Measurements from ENCODE around the gene VIT. TPM values are rescaled to one million over a fixed set of nuclear protein-coding genes. Genes with fewer than 3 reads are reported as not detected.

The VIT gene, protein sequence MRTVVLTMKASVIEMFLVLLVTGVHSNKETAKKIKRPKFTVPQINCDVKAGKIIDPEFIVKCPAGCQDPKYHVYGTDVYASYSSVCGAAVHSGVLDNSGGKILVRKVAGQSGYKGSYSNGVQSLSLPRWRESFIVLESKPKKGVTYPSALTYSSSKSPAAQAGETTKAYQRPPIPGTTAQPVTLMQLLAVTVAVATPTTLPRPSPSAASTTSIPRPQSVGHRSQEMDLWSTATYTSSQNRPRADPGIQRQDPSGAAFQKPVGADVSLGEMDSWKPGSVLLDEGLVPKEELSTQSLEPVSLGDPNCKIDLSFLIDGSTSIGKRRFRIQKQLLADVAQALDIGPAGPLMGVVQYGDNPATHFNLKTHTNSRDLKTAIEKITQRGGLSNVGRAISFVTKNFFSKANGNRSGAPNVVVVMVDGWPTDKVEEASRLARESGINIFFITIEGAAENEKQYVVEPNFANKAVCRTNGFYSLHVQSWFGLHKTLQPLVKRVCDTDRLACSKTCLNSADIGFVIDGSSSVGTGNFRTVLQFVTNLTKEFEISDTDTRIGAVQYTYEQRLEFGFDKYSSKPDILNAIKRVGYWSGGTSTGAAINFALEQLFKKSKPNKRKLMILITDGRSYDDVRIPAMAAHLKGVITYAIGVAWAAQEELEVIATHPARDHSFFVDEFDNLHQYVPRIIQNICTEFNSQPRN
- not detected for total RNA-seq

DNA sequence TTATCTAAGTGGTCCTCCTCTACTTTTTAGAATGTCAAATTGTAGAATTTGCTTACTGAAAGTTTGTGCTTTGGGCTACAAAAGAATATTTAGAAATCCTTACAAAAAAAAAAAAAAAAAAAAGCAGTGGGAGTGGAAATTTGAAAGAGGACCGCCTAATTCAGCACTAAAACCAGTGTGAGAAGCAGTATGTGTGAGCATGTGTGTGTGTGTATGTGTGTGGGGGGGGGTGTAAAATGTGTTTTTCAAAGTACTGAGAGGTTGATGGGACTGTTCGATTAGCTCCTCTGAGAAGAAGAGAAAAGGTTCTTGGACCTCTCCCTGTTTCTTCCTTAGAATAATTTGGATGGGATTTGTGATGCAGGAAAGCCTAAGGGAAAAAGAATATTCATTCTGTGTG lies at the start of gene VIT:
TSS of gene VIT (plus strand) at position 175 of the 400 bp plus-strand sequence. CDS start 19,664 bp downstream, outside the sequence.

Other genes starting within 250 kb of the VIT start
- 10 to 100 TPM; 26.2 to 35.0 TPM for gene FEZ2, start 98.5 kb upstream of the VIT start, total RNA-seq